COLO668 (cell line): ENCODE results near the gene RASEF.

Experiments used
- DNase-seq: peaks from one replicate; lab custom pipeline; 2025; ENCODE audit not compliant: unreplicated experiment; lab: John Stamatoyannopoulos, UW

RASEF gene

GRCh38 chr9:83059417-83059816 is 3.5 kb downstream of the RASEF start:
- no peak for DNase-seq

GRCh38 chr9:83056911-83057310 is 6.0 kb downstream of the RASEF start:
- DNase-seq = no peak

- no peak for DNase-seq
Measured at GRCh38 chr9:83056174-83056573, 6.8 kb downstream of the RASEF start.

GRCh38 chr9:83047839-83048775 is 14.8 kb downstream of the RASEF start:
- DNase-seq = no peak

- no peak for DNase-seq
Measured at GRCh38 chr9:83043597-83043996, 19.3 kb downstream of the RASEF start.

GRCh38 chr9:83041771-83042170 is 21.2 kb downstream of the RASEF start:
- DNase-seq = no peak

GRCh38 chr9:83039303-83039702 is 23.6 kb downstream of the RASEF start:
- DNase-seq = no peak

- no peak for DNase-seq
Measured at GRCh38 chr9:83036043-83036442, 26.9 kb downstream of the RASEF start.

- no peak for DNase-seq
Measured at GRCh38 chr9:83035143-83035542, 27.8 kb downstream of the RASEF start.

- DNase-seq = no peak
Measured at GRCh38 chr9:83034587-83034986, 28.4 kb downstream of the RASEF start.

- no peak for DNase-seq
Measured at GRCh38 chr9:83034026-83034425, 28.9 kb downstream of the RASEF start.

GRCh38 chr9:83032065-83032625 is 30.8 kb downstream of the RASEF start:
- DNase-seq = no peak

GRCh38 chr9:83030391-83031107 is 32.4 kb downstream of the RASEF start:
- no peak for DNase-seq

GRCh38 chr9:83029531-83030137 is 33.3 kb downstream of the RASEF start:
- DNase-seq = no peak

- no peak for DNase-seq
Measured at GRCh38 chr9:83027153-83027891, 35.6 kb downstream of the RASEF start.

GRCh38 chr9:83024506-83025125 is 38.3 kb downstream of the RASEF start:
- no peak for DNase-seq

GRCh38 chr9:83023151-83023550 is 39.8 kb downstream of the RASEF start:
- no peak for DNase-seq

- no peak for DNase-seq
Measured at GRCh38 chr9:83020864-83021263, 42.1 kb downstream of the RASEF start.

- no peak for DNase-seq
Measured at GRCh38 chr9:83020327-83020726, 42.6 kb downstream of the RASEF start.

GRCh38 chr9:83019246-83019645 is 43.7 kb downstream of the RASEF start:
- no peak for DNase-seq
